Stomach (tissue), 4 donors: ENCODE measurements around the gene TTC3.
"Not testable (repeated sequence)": the region's sequence is repeated elsewhere in the genome, so short reads cannot be mapped to it uniquely, and the experiment has no call there.

ENCODE experiments used
- CTCF ChIP-seq, 7 experiments: fragments of 450-650 bp in 4 of 7; fragments of 200-600 bp in 3 of 7; sonication (generic) in 3 of 7; IDR thresholded peaks; one replicate each; pipeline ENCODE4 v1.5.1; 2016 to 2019; ENCODE audit warnings: antibody characterized with exemption in 7 of 7, control low read depth in 2 of 7, mild to moderate bottlenecking in 1 of 7
- EP300 ChIP-seq: sonication (generic); formaldehyde crosslinking; IDR thresholded peaks from one replicate; pipeline ENCODE4 v1.6.1; 2017; ENCODE audit warnings: antibody characterized with exemption
- POLR2A ChIP-seq, 4 donors: fragments of 450-650 bp; IDR thresholded peaks; one replicate each; pipeline ENCODE4 v1.6.1; 2016; ENCODE audit warnings: antibody characterized with exemption in 4 of 4, control low read depth in 2 of 4, mild to moderate bottlenecking in 1 of 4, moderate library complexity in 1 of 4
- POLR2AphosphoS5 ChIP-seq, 3 donors: sonication (generic); formaldehyde crosslinking; IDR thresholded peaks; one replicate each; pipeline ENCODE4 v1.6.1; 2016; ENCODE audit warnings: antibody characterized with exemption in 3 of 3

GRCh38 chr21:37116459-37116858 lies 43.4 kb downstream of the TTC3 start:
- TF ChIP-seq POLR2A (IDR thresholded peaks at IDR 0.05); CTCF (IDR thresholded peaks at IDR 0.05); POLR2AphosphoS5 (IDR thresholded peaks at IDR 0.05); EP300: not testable (repeated sequence)
